Subcutaneous adipose tissue (tissue), 4 donors: ENCODE measurements around the gene MFNG. TPM values are rescaled to one million over a fixed set of nuclear protein-coding genes. Genes with fewer than 3 reads are reported as not detected.

Experiments
- CTCF ChIP-seq: fragments of 450-650 bp; IDR thresholded peaks from one replicate; pipeline ENCODE4 v1.5.1; 2016; ENCODE audit warnings: low read depth, mild to moderate bottlenecking, control low read depth, antibody characterized with exemption, moderate library complexity
- total RNA-seq, 4 donors: library from RNA; depleted of rRNA; stranded (reverse); fragments of >200 nt; gene quantifications; one replicate each; pipeline ENCODE4 v1.1.0, GENCODE V29; 2016

MFNG gene
- total RNA-seq, 4 donors from 2014 or later, result 9.0 to 24.3 (median 17.3) TPM

- no peak for TF ChIP-seq CTCF
These were observed 2.4 kb upstream of the MFNG start for GRCh38 chr22:37488337-37489135.

DNA sequence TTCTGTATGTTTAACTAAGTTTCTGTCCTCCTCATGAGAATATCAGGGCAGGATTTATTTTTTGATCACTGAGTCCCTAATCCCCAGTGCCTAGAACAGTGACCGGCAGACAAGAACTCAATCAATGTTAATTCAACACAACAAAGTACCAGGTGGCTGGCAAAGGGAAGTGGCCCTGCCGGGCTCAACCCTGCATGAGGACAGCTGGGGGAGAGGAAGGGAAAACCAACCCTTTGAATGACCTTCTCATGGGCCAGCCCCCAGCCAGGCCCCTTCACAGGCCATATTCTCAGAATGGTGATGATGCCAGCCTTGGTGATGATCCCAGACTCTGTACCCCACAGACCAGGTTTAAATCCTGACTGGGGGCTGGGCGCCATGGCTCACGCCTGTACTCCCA, 1.4 kb upstream of the MFNG start:
- TF ChIP-seq CTCF, result no peak

DNA sequence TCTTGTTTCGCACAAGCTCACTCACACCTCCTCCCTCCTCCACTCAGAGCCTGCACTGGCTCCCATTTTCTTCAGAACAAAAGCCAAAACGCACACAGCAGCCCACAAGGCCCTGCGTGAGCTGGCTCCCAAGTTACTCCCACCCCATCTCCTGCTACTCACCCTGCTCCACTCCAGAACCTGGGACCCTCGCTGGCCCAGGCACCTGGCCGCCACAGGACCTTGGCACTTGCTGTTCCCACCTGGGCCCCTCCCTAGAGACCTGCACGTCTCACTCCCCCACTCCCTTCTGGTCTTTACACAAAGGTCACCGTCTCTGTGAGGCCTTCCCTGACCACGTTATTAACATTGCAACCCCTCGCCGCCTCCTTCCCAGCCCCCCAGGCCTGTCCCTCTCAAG, 945 bp upstream of the MFNG start:
- TF ChIP-seq CTCF, result no peak

DNA sequence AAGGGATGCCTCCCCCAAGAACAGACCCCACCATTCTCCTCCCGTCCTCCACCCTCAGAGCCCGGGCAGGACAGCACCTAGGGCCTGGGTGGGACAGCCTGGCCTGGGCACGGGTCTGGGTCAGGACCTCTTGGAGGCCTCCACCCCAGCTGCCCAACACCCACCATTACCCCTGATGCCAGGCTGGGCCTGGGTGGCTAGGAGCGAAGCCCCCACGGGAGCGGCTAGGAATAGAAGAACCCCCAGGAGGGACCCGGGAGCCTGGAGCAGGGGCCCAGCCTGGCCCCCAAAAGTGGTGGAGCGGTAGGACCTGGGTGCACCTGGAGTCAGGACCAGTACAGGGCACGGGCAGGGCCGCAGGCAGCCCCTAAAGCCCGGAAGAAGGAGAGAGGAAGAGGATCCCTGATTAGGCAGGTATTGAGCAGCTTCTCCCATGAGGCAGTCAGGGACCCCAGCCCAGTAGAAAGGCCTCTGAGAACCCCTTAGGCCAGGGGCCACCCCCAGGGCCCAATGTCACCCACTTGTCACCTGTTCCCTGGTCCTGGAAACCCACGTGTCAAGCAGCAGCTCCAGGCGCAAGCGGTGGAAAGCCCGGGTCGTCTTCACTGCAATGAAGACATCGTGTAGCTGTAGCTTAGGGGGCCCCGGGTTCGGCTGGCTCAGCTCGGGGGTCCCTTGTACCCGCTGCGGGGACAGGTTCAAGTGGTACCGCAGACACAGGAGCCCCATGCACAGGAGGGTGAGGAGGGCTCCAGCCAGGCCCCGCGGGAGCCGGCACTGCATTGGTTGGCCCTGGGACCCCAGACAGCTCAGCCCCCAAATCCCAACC, 575 bp downstream of the MFNG start:
- no peak for TF ChIP-seq CTCF

- no peak for TF ChIP-seq CTCF
These were observed 1.4 kb downstream of the MFNG start for GRCh38 chr22:37484480-37485394.

GRCh38 chr22:37483050-37483449, 3.1 kb downstream of the MFNG start:
- no peak for TF ChIP-seq CTCF
